M059J (cell line): ENCODE results near the gene OR4L1. TPM values are rescaled to one million over a fixed set of nuclear protein-coding genes. Genes with fewer than 3 reads are reported as not detected.
"Not testable (repeated sequence)": the region's sequence is repeated elsewhere in the genome, so short reads cannot be mapped to it uniquely, and the experiment has no call there.

ENCODE experiments used
- DNase-seq: peaks from one replicate; pipeline ENCODE4 v3.0.0-alpha.2; 2012; ENCODE audit warnings: low read depth
- total RNA-seq: library from RNA; depleted of rRNA; stranded (reverse); fragments of >200 nt; shearing (Covaris generic); gene quantifications from 2 replicates; pipeline ENCODE4 v1.2.3, GENCODE V29; 2014; rRNA removed

The OR4L1 gene, protein sequence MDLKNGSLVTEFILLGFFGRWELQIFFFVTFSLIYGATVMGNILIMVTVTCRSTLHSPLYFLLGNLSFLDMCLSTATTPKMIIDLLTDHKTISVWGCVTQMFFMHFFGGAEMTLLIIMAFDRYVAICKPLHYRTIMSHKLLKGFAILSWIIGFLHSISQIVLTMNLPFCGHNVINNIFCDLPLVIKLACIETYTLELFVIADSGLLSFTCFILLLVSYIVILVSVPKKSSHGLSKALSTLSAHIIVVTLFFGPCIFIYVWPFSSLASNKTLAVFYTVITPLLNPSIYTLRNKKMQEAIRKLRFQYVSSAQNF
- not detected in 2 replicates for total RNA-seq

- no peak for DNase-seq
Observed at GRCh38 chr14:20059745-20060144, at the start of gene OR4L1. Gene OR4L1 (plus strand): TSS chr14:20060045. CDS start chr14:20060045, 0 bp downstream.

GRCh38 chr14:20019257-20019865 is 40.5 kb upstream of the OR4L1 start, which contains the start of gene OR4K14:
Gene OR4K14 (minus strand): TSS chr14:20019307. CDS start chr14:20015193, 4,114 bp downstream.
- no peak for DNase-seq

DNA sequence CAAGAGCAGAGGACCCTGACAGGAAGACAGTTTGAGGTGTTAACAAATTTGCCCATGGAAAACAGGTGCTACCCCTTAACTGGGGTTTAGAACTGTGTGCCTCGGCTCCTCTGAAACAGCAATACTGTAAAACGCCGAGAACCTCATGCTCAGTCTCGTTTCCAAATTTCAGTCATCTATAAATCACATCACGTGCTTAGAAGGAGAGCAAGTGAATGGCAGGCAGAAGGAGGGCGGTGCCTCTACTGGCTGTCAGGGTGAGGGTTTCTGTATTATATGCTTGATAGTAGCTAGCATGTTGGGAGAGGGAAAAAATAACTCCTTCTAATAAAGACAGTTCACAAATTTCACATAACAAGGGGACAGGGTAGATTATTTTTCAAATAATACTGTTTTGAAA is 28.8 kb upstream of the OR4L1 start:
- no peak for DNase-seq

- DNase-seq, result no peak
Observed at GRCh38 chr14:20035449-20035848, 24.4 kb upstream of the OR4L1 start.

DNA sequence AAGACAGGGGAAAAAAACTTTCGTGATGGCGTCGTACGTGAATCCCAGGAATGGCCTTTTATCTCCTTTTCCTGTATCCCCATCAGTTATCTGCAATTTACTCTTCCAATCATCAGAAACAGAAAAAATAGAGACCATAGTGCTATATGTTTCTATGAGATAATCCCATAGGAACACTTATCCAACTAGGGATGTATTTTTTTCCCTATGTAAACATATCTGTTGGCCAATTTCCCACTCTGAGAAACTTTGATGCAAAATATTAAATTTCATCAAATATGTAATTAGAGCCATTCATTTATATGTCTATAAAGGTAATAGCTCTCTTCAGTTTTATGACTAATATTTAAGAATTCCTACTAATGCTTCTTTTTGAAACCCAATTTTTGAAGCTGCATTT is 23.9 kb upstream of the OR4L1 start, which contains the start of gene OR4K13:
OR4K13 (minus strand) TSS at position 101 of the 400 bp plus-strand sequence. CDS start 1,280 bp downstream, outside the sequence.
- no peak for DNase-seq

DNA sequence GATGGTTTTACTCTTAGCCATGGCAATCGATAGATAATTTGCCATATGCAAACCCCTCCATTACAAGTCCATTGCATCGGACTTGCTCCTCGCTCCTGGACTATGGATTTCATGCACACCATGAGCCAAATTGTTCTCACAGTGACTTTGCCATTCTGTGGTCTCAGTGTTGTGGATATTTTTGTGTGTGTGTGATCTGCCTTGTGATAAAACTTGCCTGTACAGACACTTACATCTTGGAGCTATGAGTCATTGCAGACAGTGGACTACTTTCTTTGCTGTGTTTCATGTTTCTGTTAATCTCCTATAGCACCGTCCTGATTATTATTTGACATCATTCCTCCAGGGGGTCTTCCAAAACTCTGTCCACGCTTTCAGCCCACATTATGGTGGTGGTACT is 15.6 kb upstream of the OR4L1 start:
- DNase-seq, result no peak

DNA sequence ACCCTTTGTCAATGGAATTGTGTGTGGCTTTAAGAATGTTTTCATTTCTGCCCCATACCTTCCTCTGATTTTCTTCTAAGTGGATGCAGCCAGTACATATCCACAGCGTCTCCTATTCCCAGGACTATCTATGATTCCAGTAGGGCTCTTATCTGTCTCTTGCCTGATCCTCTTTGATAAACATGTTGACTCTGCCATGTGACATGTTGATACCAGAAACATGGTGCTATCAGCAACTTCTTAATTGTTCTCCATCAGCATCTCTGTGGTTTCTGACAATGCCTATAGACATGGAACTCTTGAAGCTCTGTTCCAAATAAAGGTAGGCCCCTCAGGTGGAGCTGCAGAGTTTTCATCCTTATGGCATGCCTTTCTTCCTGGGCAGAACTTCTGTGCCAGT is 11.6 kb upstream of the OR4L1 start:
- DNase-seq, result no peak

DNA sequence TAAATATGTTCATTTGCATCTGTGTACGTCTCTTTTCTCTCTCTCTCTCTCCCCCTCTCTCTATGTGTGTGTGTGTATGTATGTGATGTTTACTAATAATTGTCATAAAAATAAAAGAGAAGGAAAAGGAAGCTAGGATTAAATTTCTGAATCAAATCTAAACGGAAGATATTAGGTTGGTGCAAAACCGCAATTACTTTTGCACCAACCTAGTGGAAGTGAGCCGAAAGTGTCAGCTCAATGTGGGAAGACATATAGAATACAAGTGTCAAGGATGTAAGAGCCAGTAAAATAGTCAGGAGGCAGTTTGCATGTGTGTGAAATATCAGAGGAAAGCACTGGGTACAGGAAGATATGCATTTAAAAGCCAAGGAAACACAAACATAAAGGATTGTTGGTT is 32.2 kb downstream of the OR4L1 start:
- DNase-seq, result no peak

DNA sequence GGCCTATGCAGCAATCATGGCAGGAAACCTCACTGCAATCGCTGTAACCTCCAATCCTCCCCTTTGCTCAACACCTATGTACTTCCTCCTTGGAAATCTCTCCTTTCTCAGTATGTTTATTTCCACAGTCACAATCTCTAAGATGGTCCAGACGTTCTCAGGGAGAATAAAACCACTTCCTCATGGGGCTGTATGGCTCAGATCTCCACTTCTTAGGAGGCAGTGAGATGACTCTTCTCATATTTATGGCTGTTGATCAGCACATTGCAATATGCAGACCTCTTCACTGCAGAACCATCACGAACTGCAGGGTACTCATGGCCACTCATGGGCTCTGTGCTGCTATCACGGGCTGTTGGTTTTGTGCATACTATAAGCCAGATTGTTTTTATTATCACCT is 33.6 kb downstream of the OR4L1 start:
- no peak for DNase-seq

DNA sequence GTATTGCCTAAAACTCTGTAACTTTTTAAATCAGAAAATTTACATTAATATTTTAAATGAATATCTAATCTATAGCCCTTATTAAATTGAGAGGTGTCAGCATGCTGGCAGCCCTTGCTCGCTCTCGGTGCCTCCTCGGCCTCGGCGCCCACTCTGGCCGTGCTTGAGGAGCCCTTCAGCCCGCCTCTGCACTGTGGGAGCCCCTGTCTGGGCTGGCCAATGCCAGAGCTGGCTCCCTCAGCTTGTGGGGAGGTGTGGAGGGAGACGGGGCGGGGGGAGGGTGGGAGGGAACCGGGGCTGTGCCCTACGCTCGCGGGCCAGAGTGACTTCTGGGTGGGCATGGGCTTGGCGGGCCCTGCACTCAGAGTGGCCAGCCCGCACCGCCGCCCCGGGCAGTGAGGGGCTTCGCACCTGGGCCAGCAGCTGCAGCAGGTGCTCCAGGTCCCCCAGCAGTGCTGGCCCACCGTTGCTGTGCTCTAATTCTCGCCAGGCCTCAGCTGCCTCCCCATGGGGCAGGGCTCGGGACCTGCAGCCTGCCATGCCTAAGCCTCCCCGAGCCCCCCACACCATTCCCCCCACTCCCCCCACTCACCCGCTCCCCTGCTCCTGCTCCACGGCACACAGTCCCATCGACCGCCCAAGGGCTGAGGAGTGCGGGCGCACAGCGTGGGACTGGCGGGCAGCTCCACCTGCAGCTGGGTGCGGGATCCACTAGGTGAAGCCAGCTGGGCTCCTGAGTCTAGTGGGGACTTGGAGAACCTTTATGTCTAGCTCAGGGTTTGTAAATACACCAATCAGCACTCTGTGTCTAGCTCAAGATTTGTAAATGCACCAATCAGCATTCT is 39.3 kb downstream of the OR4L1 start:
- not testable (repeated sequence) for DNase-seq

DNA sequence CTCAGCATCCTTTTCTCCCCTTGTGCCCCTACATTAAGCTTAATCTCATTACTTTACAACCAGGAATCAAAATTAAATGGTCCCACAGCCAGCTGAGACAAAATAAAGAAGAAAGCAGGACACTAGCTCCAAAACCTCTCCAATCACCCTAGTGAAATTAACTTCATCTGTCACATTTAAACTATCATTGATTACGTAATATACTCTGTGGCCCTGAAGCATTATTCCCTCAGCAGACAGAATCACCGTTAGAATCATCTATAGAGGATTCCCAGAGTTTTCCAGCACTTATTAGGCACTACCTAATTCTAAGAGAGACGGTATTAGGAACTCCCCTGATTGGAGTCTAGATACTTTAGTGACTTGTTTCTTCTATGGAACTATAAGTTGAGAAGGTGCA is 50.6 kb downstream of the OR4L1 start, which contains the start of gene OR4K17:
OR4K17 (plus strand) TSS at position 302 of the 400 bp plus-strand sequence. CDS start 6,761 bp downstream, outside the sequence.
- DNase-seq, result no peak

Other genes with a start within 250 kb of the OR4L1 start
- gene OR4K2, start 184.9 kb upstream of the OR4L1 start, total RNA-seq, result not detected in 2 replicates
- gene OR4K5, start 139.4 kb upstream of the OR4L1 start, total RNA-seq, result not detected in 2 replicates
- not detected in 2 replicates for gene OR4K1, start 129.1 kb upstream of the OR4L1 start, total RNA-seq
- not detected in 2 replicates for gene OR4K15, start 84.5 kb upstream of the OR4L1 start, total RNA-seq
- not detected in 2 replicates for gene OR4Q2, start 57.9 kb upstream of the OR4L1 start, total RNA-seq
- not detected in 2 replicates for gene OR4K14, start 40.7 kb upstream of the OR4L1 start, total RNA-seq
- not detected in 2 replicates for gene OR4K13, start 24.0 kb upstream of the OR4L1 start, total RNA-seq
- gene OR4K17, start 50.7 kb downstream of the OR4L1 start, total RNA-seq, result not detected in 2 replicates
- not detected in 2 replicates for gene OR4N5, start 78.8 kb downstream of the OR4L1 start, total RNA-seq
- gene OR11G2, start 130.9 kb downstream of the OR4L1 start, total RNA-seq, result not detected in 2 replicates
- gene OR11H6, start 163.7 kb downstream of the OR4L1 start, total RNA-seq, result not detected in 2 replicates
- not detected in 2 replicates for gene OR11H7, start 168.9 kb downstream of the OR4L1 start, total RNA-seq
- not detected in 2 replicates for gene OR11H4, start 179.2 kb downstream of the OR4L1 start, total RNA-seq
- 4.0 and 9.5 TPM in 2 replicates for gene TTC5, start 245.9 kb downstream of the OR4L1 start, total RNA-seq